ENCODE results near the gene PTPN23. TPM values are rescaled to one million over a fixed set of nuclear protein-coding genes. Genes with fewer than 3 reads are reported as not detected.

PTPN23 gene
- total RNA-seq, 1 donor from 2014 or later: 26.1 TPM

DNA sequence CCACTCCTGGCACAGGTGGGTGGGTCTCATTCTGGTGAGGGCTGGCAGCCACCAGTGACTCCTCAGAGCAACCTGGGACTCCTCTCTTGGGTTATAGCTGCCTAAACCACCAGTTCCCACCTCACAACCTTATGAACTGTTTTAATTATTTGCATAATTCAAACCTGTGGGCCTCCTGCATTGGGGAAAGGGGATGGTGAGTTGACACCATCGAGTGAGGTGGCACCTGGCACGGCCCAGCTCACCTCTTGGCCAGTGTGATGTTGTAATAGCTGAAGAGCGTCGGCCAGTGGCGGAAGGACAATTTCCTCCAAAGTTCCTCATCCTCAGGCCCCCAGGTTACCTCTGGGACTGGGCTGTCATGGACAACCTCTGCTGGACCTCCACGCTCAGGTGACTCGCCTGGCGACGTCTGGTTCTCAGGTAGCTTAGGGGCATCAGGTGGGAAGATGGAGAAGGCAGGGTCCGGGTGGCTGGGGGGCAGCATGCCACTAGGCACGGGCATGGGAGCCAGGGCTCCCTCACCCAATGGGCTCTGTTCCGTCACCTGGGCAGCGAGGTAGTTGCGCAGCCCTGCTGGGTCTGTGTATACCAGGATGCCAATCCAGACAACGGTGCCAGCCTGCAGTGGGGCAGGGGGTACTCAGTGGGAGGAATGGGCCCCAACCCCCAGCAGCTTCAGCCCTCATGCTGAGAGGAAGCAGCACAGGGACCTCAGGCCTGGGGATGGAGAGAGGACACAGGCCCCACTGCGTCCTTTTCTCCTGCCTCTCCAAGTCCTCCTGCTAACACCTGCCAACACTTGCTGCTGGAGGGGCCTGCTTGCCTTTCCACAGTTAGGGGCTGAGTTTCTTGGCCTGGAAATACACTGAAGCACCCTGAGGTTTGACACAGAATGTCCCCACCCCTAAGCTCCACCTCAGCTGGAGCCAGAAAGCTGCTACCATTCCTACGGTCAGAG is 38.5 kb downstream of the PTPN23 start:
- ATAC-seq: no peak

- ATAC-seq: no peak
Measured at GRCh38 chr3:47420044-47420430, 39.2 kb downstream of the PTPN23 start.

- peak; percentile 79 for ATAC-seq
Measured at GRCh38 chr3:47420511-47421484, 40.0 kb downstream of the PTPN23 start.

GRCh38 chr3:47421741-47422649 is 41.2 kb downstream of the PTPN23 start:
- ATAC-seq: peak; percentile 47

DNA sequence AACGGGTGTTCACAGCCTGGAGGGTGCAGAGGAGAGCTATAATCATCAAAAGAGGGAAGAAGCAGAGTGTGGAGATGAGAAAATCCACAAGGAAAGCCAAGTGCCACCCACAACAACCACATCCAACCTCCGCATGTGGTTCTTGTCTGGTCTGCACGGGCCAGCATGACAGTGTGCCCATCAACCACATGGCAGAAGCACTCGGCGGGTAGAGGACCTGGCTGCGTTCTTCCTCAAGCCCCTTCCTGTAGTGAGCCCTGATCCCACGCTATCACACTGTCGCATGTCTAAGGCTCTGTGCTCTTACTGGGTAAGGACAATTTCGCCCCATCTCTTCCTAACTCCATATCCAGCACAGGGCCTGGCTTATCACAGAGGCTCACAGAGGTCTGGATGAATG is 41.9 kb downstream of the PTPN23 start:
- no peak for ATAC-seq

GRCh38 chr3:47423548-47424145 is 42.8 kb downstream of the PTPN23 start:
- no peak for ATAC-seq

DNA sequence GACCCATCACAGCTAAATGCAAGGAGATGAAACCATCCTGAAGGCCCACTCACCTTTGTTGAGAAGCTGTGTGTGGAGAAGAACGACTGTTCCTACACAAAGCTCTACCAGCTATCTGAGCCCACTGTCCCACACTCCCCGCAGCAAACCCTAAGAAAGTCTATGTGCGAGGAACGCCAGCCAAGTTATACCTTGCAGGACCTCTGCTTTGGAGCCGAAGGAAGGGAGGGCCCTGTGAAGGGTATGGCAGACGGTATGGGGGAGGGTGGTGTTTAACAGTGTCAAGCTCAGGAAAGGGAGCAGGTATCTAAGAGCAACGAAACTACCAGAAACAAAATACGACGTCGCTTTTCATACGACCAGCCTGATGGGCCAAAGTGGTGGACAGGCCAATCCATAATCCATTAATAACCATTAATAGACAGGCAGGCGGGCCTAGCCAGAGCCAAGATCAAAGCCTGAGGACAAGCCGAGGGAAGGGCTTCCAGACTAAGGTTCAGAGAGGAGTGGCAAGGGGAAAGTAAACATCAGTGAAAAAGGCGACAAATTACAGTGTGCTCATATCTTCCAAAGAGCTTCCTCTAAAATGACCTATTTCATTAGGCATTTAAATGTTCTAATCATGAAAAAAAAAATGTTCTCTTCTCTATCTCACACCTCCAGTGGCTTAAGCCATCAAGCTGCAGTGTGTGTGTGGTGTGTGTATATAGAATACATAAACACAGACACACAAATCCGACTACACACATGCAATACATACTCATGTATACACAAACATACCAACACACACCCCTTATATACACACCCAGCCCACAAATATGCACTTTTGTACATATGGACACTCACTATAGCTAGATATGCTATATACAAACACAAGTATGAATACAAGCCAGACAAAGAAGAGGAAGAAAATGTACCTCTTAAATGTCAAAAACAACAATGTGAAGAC is 43.9 kb downstream of the PTPN23 start:
- ATAC-seq: no peak

DNA sequence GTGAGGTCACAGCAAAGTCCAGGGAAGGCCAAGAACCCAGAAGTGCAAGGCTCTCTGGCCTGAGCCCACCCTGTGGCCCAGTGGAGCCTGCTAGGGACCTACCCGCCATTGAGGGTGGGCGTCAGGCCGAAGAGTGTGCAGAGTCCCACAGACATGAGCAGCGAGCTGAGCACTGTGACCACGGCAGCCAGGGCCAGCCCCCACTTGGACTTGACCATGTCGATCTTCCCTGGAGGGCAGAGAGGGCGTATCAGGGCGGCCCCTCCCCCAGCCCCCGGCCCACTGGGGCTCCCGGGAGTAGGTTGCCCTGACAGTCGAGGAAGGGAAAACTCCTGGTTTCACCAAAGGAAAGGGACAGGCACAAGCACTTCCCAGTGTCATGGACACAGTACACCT is 44.6 kb downstream of the PTPN23 start:
- no peak for ATAC-seq

- no peak for ATAC-seq
Measured at GRCh38 chr3:47425959-47426358, 45.1 kb downstream of the PTPN23 start.

DNA sequence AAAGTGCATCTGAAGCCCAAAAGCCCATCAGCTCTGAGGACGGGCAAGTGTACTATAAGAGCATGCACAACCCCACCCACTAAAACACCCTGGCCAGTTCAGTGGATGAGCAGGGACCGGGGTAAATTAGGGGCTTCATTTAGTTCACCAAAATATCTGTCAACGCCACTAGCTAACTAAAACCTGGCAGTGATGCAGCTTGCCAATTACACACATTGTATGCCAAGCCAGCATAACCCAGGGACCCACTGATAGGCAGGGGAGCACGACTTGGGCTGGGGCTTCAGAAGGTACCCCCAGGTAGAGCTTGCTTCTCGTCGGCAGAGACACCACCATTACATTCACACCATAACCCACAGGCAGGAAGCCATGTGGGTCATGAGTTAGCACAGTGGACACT is 47.0 kb downstream of the PTPN23 start:
- ATAC-seq: no peak

DNA sequence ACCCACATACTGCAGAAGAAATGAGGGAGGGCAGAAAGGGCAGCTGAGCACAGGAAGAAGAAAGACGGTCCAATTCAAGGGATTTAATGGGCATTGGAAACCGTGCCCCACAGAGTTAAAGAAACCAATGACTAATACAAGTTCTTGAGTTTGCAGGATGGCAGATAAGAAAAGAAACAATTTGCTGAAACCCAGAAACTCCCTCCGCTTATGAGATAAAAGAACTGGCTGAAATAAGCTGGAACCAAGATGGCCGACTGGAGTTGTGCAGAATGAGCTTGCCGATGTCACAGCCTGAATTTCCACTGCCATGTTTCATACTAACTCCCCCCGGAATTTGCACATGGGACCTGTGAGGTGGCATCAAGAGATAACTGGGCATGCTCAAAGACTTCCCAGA is 47.8 kb downstream of the PTPN23 start:
- ATAC-seq: no peak

DNA sequence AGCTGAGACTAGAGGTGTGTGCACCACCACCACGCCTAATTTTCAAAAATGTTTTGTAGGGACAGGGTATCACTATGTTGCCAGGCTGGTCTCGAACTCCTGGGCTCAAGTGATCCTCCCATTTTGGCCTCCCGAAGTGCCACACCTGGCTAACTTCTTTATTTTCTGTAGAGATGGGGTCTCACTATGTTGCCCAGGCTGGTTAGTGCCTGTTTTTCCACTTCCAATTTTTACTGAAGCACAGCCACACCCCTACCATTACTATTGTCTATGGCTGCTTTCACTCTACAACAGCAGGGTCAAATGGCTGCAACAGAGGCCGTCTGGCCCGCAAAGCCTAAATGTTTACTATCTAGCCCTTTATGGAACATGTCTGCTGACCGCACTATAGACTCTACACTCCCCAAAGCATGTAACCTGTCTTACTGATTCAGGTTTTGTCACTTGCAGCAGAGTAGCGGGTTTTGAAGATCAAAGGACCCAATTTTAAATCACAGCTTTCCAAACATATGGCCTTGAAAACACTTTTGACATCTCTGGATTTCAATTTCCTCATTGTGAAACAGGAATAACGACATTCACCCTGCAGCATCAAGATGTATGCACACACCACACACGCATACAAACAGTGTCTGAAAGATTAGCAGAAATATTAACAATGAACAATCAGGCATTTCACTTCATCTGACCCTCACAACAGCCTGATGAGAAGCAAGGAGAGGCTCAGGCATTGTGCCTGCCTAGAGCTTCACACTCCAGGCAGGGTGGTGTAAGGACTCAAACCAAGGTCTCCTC is 48.9 kb downstream of the PTPN23 start:
- no peak for ATAC-seq

GRCh38 chr3:47430606-47431005 is 49.8 kb downstream of the PTPN23 start:
- ATAC-seq: no peak

GRCh38 chr3:47431225-47431624 is 50.4 kb downstream of the PTPN23 start:
- ATAC-seq: no peak

DNA sequence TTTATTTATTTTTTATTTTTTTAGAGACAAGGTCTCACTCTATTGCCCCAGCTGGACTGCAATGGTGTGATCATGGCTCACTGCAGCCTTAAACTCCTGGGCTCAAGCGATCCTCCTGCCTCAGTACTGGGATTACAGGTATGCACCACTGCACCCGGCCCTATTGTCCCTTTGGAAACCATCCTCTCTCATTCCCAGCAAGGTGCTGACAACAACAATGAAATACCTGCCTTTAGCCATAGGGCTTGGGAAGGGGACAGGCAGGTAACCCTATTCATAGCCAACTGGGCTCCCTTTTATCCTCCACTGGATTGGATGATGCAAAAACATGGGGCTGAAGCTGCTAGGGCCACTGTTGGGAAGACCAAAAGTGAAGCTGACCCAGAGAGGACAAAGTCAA is 51.9 kb downstream of the PTPN23 start:
- no peak for ATAC-seq

- peak; percentile 86 for ATAC-seq
Measured at GRCh38 chr3:47433796-47434195, 53.0 kb downstream of the PTPN23 start.

GRCh38 chr3:47434849-47435248 is 54.0 kb downstream of the PTPN23 start:
- ATAC-seq: no peak

GRCh38 chr3:47436180-47436579 is 55.4 kb downstream of the PTPN23 start:
- no peak for ATAC-seq

GRCh38 chr3:47440131-47440530 is 59.3 kb downstream of the PTPN23 start:
- ATAC-seq: no peak
